Raji (cell line): ENCODE results near the gene FOXO3.

Experiments
- POLR2A ChIP-seq: IDR thresholded peaks from 2 replicates; pipeline ENCODE4 v1.6.1; 2011; ENCODE audit warnings: low read depth, low read length, control low read depth; ENCODE audit not compliant: insufficient read depth

The FOXO3 gene

GRCh38 chr6:108650325-108650724, 89.6 kb downstream of the FOXO3 start:
- no peak for TF ChIP-seq POLR2A

GRCh38 chr6:108650781-108651180, 90.1 kb downstream of the FOXO3 start:
- no peak for TF ChIP-seq POLR2A

- TF ChIP-seq POLR2A: no peak
These were observed 90.9 kb downstream of the FOXO3 start for GRCh38 chr6:108651340-108652227.

- TF ChIP-seq POLR2A: no peak
These were observed 91.7 kb downstream of the FOXO3 start for GRCh38 chr6:108652375-108652774.

GRCh38 chr6:108653949-108654348, 93.2 kb downstream of the FOXO3 start:
- TF ChIP-seq POLR2A: no peak

GRCh38 chr6:108654465-108655106, 93.9 kb downstream of the FOXO3 start:
- TF ChIP-seq POLR2A: no peak

- TF ChIP-seq POLR2A: no peak
These were observed 95.3 kb downstream of the FOXO3 start for GRCh38 chr6:108655806-108656651.

- TF ChIP-seq POLR2A: no peak
These were observed 96.1 kb downstream of the FOXO3 start for GRCh38 chr6:108656836-108657235.

- no peak for TF ChIP-seq POLR2A
These were observed 97.5 kb downstream of the FOXO3 start for GRCh38 chr6:108658174-108658573.

GRCh38 chr6:108660251-108660650, 99.5 kb downstream of the FOXO3 start:
- no peak for TF ChIP-seq POLR2A

- no peak for TF ChIP-seq POLR2A
These were observed 100.7 kb downstream of the FOXO3 start for GRCh38 chr6:108661430-108661829.

- TF ChIP-seq POLR2A: no peak
These were observed 101.3 kb downstream of the FOXO3 start for GRCh38 chr6:108661982-108662381.

- no peak for TF ChIP-seq POLR2A
These were observed 102.0 kb downstream of the FOXO3 start for GRCh38 chr6:108662702-108663101.

- no peak for TF ChIP-seq POLR2A
These were observed 104.9 kb downstream of the FOXO3 start for GRCh38 chr6:108665495-108666196.

- no peak for TF ChIP-seq POLR2A
These were observed 106.0 kb downstream of the FOXO3 start for GRCh38 chr6:108666656-108667260.

GRCh38 chr6:108667993-108668392, 107.3 kb downstream of the FOXO3 start:
- TF ChIP-seq POLR2A: no peak
